ENCODE data around the gene CNNM4.

The CNNM4 gene

DNA sequence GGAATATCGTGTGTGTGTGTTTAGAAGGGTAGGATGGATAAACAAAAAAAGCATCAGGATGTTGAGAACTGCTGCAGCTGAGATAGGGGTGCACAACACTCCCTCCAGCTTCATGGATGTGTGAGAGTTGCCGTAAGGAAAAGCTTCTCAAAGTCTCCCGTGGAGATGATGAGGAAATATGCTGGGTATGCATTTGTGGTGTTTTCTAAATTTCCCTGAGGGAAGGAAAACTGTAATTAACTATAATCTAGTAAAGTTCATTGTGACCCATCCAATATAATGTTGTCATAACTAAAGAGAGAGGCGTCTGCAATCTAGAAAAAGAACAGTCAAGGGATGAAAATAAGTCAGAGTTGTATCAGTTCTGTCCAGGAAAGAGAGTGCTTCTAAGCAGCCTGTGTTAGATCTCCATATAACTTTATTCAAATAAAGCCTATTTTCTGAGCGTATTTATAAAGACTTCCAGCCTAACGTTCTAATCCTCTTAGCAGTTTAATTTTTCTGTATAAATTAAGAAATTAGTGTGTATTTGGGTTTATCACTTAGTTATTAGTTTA, 13.6 kb upstream of the CNNM4 start:
- TF ChIP-seq GATA3 (IDR thresholded peaks at IDR 0.05; ENCODE audit: low read depth, low read length) (no peak), GATA2 (IDR thresholded peaks at IDR 0.05; ENCODE audit: low read depth, low read length) (no peak)

- TF ChIP-seq GATA2 (IDR thresholded peaks at IDR 0.05; ENCODE audit: low read depth, low read length) (no peak), GATA3 (IDR thresholded peaks at IDR 0.05; ENCODE audit: low read depth, low read length) (no peak)
Observed at GRCh38 chr2:96751800-96752199, 8.9 kb upstream of the CNNM4 start.

GRCh38 chr2:96753661-96754282, 6.9 kb upstream of the CNNM4 start:
- TF ChIP-seq GATA3 (IDR thresholded peaks at IDR 0.05; ENCODE audit: low read depth, low read length) = no peak
- no peak for TF ChIP-seq GATA2 (IDR thresholded peaks at IDR 0.05; ENCODE audit: low read depth, low read length)

- no peak for TF ChIP-seq GATA3 (IDR thresholded peaks at IDR 0.05; ENCODE audit: low read depth, low read length)
- TF ChIP-seq GATA2 (IDR thresholded peaks at IDR 0.05; ENCODE audit: low read depth, low read length) = no peak
Observed at GRCh38 chr2:96754317-96754716, 6.4 kb upstream of the CNNM4 start.

DNA sequence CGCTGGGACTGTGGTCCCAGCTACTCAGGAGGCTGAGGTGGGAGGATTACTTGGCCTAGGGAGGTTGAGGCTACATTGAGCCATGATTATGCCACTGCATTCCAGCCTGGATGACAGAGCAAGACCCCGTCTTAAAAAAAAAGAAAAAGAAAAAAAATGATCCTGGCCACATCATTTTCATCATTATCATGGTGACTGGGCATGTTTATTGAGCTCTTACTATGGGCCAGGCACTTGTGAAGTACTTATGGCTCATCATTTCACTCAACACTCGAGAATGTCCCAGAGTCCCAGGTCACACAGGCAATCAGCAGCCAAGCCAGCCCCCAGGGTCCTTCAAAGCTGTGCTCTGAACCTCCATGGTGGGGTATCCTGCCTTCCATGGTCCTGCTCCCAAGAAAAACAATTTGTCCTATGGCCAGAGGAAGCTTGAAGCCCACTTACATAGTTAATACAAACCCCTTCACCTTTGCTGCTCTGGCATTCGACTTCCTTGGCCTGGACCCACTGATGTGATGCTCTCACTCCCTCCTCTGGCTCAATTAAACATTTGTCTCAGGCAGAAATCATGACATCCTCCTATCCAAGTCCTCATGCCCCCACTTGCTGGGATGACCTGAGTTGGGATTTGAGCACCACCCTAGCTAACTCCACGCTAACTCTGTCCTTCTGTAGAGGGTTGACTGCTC, 3.8 kb upstream of the CNNM4 start:
- TF ChIP-seq GATA2 (IDR thresholded peaks at IDR 0.05; ENCODE audit: low read depth, low read length) = no peak
- TF ChIP-seq GATA3 (IDR thresholded peaks at IDR 0.05; ENCODE audit: low read depth, low read length) = no peak

DNA sequence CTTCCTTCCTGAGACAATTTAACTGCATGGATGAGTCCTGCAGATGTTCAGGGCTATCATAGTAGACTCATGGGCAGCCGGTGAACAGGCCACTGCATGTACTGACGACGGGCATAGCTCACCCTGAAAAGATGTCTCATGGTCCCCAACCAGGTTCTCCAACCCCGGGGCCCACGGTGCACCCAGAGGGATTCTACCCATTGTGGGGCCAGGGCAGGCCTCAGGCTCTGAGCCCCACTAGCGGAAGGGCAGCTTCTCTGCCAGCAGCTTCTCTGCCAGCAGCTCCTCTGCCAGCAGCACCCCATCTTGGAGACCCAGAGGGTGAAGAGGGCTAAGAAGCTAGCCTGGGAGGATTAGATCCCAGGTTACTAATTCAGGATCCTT, 3.2 kb upstream of the CNNM4 start:
- TF ChIP-seq GATA2 (IDR thresholded peaks at IDR 0.05; ENCODE audit: low read depth, low read length) (no peak), GATA3 (IDR thresholded peaks at IDR 0.05; ENCODE audit: low read depth, low read length) (no peak)

- TF ChIP-seq GATA2 (IDR thresholded peaks at IDR 0.05; ENCODE audit: low read depth, low read length) (no peak), GATA3 (IDR thresholded peaks at IDR 0.05; ENCODE audit: low read depth, low read length) (no peak)
Observed at GRCh38 chr2:96758987-96759386, 1.7 kb upstream of the CNNM4 start.

DNA sequence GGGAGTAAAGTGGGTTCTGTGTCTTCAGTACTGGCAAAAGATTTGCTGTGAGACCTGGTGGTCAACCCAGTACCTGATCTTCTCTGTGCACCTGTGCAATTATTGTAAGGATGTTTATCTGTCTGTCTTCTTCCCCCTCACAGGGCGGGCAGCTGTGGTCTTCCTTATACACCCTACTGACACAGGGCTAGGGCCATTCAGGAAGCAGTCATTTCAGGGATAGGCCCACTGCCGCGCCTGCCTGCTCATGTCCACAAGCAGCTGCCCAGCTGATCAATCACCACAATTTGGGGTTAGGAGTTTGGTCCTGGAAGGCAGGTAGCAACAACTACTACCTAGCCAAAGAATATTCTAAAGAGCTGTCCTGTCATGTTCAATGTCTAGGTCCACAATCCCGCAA, 1.2 kb upstream of the CNNM4 start:
- no peak for TF ChIP-seq GATA3 (IDR thresholded peaks at IDR 0.05; ENCODE audit: low read depth, low read length)
- TF ChIP-seq GATA2 (IDR thresholded peaks at IDR 0.05; ENCODE audit: low read depth, low read length) = no peak

DNA sequence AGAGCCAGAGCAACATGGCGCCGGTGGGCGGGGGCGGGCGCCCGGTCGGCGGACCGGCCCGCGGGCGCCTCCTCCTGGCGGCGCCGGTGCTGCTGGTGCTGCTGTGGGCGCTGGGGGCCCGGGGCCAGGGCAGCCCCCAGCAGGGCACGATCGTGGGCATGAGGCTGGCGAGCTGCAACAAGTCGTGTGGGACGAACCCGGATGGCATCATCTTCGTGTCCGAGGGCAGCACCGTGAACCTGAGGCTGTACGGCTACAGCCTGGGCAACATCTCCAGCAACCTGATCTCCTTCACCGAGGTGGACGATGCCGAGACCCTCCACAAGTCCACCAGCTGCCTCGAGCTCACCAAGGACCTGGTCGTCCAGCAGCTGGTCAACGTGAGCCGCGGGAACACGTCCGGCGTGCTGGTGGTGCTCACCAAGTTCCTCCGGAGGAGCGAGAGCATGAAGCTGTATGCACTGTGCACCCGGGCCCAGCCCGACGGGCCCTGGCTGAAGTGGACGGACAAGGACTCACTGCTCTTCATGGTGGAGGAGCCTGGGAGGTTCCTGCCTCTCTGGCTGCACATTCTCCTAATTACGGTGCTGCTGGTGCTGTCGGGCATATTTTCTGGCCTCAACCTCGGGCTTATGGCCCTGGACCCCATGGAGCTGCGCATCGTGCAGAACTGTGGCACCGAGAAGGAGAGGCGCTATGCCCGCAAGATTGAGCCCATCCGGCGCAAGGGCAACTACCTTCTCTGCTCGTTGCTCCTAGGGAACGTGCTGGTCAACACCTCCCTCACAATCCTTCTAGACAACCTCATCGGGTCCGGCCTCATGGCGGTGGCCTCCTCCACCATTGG, 507 bp downstream of the CNNM4 start:
- TF ChIP-seq GATA2 (IDR thresholded peaks at IDR 0.05; ENCODE audit: low read depth, low read length) (no peak), GATA3 (IDR thresholded peaks at IDR 0.05; ENCODE audit: low read depth, low read length) (no peak)

GRCh38 chr2:96762529-96763311, 2.0 kb downstream of the CNNM4 start:
- TF ChIP-seq GATA2 (IDR thresholded peaks at IDR 0.05; ENCODE audit: low read depth, low read length) = no peak
- no peak for TF ChIP-seq GATA3 (IDR thresholded peaks at IDR 0.05; ENCODE audit: low read depth, low read length)

- TF ChIP-seq GATA3 (IDR thresholded peaks at IDR 0.05; ENCODE audit: low read depth, low read length) = no peak
- TF ChIP-seq GATA2 (IDR thresholded peaks at IDR 0.05; ENCODE audit: low read depth, low read length) = no peak
Observed at GRCh38 chr2:96763511-96764252, 3.0 kb downstream of the CNNM4 start.

DNA sequence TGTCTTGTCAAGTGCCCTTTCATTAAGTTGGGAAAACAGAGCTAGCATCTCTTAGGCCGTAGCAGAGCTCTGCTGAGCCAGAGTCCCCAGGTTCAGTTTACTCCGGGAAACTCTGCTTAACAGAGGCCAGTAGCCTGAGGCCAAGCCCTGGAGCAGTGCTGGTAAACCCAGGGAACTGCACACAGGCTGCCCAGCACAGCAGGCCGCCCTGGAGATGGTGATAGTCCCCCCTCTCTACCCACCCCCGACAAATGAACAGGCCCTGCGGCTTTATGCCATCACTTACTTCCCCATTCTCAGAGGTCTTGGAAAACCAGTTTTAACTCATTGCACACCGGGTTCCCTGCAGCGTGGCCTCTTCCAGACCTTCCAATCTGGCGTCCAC, 3.5 kb downstream of the CNNM4 start:
- no peak for TF ChIP-seq GATA3 (IDR thresholded peaks at IDR 0.05; ENCODE audit: low read depth, low read length)
- TF ChIP-seq GATA2 (IDR thresholded peaks at IDR 0.05; ENCODE audit: low read depth, low read length) = no peak

Measured in SH-SY5Y (cell line).